SK-N-SH treated with all-trans-retinoic acid at 6 μM for 48 hours (cell line): Measurements from ENCODE around the gene KIAA0825.

ENCODE experiments used
- ARNTL ChIP-seq: fragments of 450-650 bp; formaldehyde crosslinking; IDR thresholded peaks from 2 replicates; pipeline ENCODE4 v1.5.0; 2020; ENCODE audit warnings: low read depth, mild to moderate bottlenecking, moderate library complexity, borderline replicate concordance
- BACH2 ChIP-seq: fragments of 250-450 bp; sonication (Bioruptor Pico); IDR thresholded peaks from 2 replicates; pipeline ENCODE4 v1.9.0; 2021; ENCODE audit warnings: mild to moderate bottlenecking, borderline replicate concordance
- CREB5 ChIP-seq: fragments of 250-450 bp; sonication (Bioruptor Pico); IDR thresholded peaks from 2 replicates; pipeline ENCODE4 v1.5.1; 2020; ENCODE audit warnings: low read depth, mild to moderate bottlenecking, moderate library complexity
- CSRNP3 ChIP-seq: fragments of 250-450 bp; sonication (Bioruptor Pico); IDR thresholded peaks from 2 replicates; pipeline ENCODE4 v1.5.1; 2021; ENCODE audit warnings: mild to moderate bottlenecking, moderate library complexity
- ISL1 ChIP-seq: fragments of 250-450 bp; sonication (Bioruptor Pico); IDR thresholded peaks from 2 replicates; pipeline ENCODE4 v2.1.2; 2022; ENCODE audit warnings: mild to moderate bottlenecking, moderate library complexity
- OSR1 ChIP-seq: fragments of 250-450 bp; sonication (Bioruptor Pico); IDR thresholded peaks from 2 replicates; pipeline ENCODE4 v1.8.0; 2022; ENCODE audit warnings: moderate library complexity, mild to moderate bottlenecking, inconsistent platforms
- PATZ1 ChIP-seq: fragments of 250-450 bp; sonication (Bioruptor Pico); IDR thresholded peaks from 2 replicates; pipeline ENCODE4 v1.8.0; 2020; ENCODE audit warnings: mild to moderate bottlenecking, moderate library complexity, borderline replicate concordance
- POU6F1 ChIP-seq: fragments of 250-450 bp; sonication (Bioruptor Pico); IDR thresholded peaks from 2 replicates; pipeline ENCODE4 v1.8.0; 2021; ENCODE audit warnings: low read depth, mild to moderate bottlenecking, moderate library complexity, borderline replicate concordance
- PPARA ChIP-seq: fragments of 250-450 bp; sonication (Bioruptor Pico); IDR thresholded peaks from 2 replicates; pipeline ENCODE4 v1.5.0; 2020; ENCODE audit warnings: mild to moderate bottlenecking, borderline replicate concordance
- RARB ChIP-seq: fragments of 250-450 bp; sonication (Bioruptor Pico); IDR thresholded peaks from 2 replicates; pipeline ENCODE4 v1.8.0; 2021; ENCODE audit warnings: mild to moderate bottlenecking, moderate library complexity
- TSHZ2 ChIP-seq: fragments of 250-450 bp; sonication (Bioruptor Pico); IDR thresholded peaks from 2 replicates; pipeline ENCODE4 v1.5.0; 2020; ENCODE audit warnings: mild to moderate bottlenecking, moderate library complexity
- ZNF565 ChIP-seq: fragments of 450-650 bp; formaldehyde crosslinking; conservative IDR thresholded peaks from 2 replicates; pipeline ENCODE4 v1.5.0; 2020; ENCODE audit warnings: low read depth, mild to moderate bottlenecking, moderate library complexity

GRCh38 chr5:94243612-94244011 lies 374.8 kb downstream of the KIAA0825 start:
- TF ChIP-seq PPARA (no peak), BACH2 (no peak), ARNTL (CRISPR knock-in tag) (no peak), TSHZ2 (CRISPR knock-in tag) (no peak), PATZ1 (CRISPR knock-in tag) (no peak), POU6F1 (CRISPR knock-in tag) (no peak), CREB5 (CRISPR knock-in tag) (no peak), ZNF565 (CRISPR knock-in tag) (no peak), ISL1 (CRISPR knock-in tag) (no peak), CSRNP3 (CRISPR knock-in tag) (no peak), RARB (CRISPR knock-in tag) (no peak), OSR1 (CRISPR knock-in tag) (no peak)
